GM18505 (cell line): ENCODE results near the gene ARNT2.

ENCODE experiments used
- ATAC-seq: cut with Tn5 transposase; IDR thresholded peaks from one replicate; pipeline ENCODE4 v1.9.1; 2021; ENCODE audit not compliant: unreplicated experiment
- POLR2A ChIP-seq: IDR thresholded peaks from 4 replicates; pipeline ENCODE4 v1.6.1; 2011; ENCODE audit warnings: borderline replicate concordance; ENCODE audit not compliant: insufficient read depth, insufficient read length; ENCODE audit errors: extremely low read depth

The ARNT2 gene

GRCh38 chr15:80489030-80489594, 84.9 kb downstream of the ARNT2 start:
- ATAC-seq, result no peak
- no peak for TF ChIP-seq POLR2A

- no peak for ATAC-seq
- TF ChIP-seq POLR2A, result no peak
Observed at GRCh38 chr15:80490431-80490990, 86.3 kb downstream of the ARNT2 start.

DNA sequence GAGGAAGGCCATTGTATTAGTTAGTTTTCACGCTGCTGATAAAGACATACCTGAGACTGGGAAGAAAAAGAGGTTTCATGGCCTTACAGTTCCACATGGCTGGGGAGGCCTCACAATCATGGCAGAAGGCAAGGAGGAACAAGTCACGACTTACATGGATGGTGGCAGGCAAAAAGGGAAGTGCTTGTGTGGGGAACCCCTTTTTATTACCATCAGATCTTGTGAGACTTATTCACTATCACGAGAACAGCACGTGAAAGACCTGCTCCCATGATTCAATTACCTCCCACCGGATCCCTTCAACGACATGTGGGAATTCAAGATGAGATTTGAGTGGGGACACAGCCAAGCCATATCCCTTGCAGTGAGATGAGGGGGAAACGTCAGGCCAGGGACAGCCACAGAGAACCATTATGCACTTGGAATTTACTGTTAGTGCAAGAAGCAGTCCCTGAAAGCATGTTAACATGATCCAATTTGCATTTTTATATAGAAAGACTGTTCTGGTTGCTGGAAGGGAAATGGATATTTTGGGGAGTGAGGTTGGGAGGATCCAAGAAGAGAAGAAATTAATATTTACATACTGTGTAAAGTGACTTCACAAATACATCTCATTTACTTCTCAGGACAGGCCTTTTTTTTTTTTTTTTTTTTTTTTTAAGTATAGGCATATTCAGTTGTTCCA, 87.1 kb downstream of the ARNT2 start:
- TF ChIP-seq POLR2A, result no peak
- no peak for ATAC-seq

GRCh38 chr15:80492409-80492808, 88.2 kb downstream of the ARNT2 start:
- ATAC-seq, result no peak
- TF ChIP-seq POLR2A, result no peak

DNA sequence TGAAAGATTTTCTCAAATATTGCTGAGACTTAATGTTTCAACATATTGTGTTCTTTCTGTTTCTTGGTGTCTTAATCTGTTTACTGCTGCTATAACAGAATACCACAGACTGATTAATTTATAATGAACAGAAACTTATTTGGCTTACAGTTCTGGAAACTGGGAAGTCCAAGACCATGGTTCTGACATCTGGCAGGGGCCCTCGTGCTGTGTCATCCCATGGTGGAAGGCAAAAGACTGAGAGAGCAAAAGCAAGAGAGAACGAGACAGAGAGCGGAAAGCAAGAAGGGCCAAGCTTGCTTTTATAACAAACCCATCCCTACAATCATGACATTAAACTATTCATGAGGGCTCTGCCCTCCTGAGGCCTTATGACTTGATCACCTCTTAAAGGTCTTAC, 88.7 kb downstream of the ARNT2 start:
- ATAC-seq, result no peak
- TF ChIP-seq POLR2A, result no peak

GRCh38 chr15:80494351-80494751, 90.2 kb downstream of the ARNT2 start:
- no peak for ATAC-seq
- TF ChIP-seq POLR2A, result no peak

DNA sequence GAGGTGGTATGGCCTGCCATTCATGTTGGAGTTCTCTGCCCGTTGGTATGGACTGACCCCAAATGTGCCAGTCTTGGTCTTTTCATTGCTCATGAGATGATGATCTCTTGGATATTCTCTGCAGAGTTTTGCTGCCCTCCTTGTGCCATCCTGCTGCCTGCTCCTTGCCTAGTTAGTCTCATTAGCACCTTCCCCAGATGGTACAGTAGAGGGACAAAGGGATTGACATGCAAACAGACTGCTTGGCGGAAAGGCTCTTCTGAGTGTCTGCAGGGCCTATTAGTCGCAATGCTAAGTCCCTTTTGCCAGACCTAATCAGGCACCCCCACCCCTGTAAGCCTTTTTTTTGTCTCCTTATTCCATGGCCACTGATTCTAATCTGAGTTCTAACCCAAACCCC, 90.6 kb downstream of the ARNT2 start:
- no peak for ATAC-seq

DNA sequence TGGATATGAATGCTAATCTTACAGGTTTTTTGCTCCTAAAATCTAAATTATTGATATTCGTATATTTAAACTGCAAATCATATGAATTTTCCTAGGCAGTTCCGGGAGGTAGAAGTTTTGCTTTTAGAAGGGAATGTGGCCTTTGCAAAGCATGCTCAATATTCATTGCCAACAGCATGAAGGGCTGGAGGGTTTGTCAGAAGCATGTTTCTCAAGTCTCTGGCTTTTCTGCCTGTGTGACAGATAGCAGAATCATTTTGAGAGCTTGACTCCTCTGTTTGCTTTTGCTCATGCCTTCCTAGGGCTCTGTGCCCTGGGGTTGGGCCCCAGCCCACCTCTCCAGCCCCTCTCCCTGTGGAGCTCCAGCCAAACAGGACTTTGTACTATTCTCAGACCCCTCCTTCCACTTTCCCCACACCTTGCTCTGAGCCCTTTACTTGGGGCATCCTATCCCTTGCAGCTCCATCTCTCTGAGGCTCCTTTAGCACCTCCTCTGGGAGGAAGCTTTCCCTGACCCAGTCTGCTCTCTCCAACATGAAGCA, 91.3 kb downstream of the ARNT2 start:
- no peak for ATAC-seq
- TF ChIP-seq POLR2A, result no peak

More for the DNA sequence above, 90.6 kb downstream of the ARNT2 start:
- TF ChIP-seq POLR2A, result no peak

- no peak for TF ChIP-seq POLR2A
- no peak for ATAC-seq
Observed at GRCh38 chr15:80496096-80496495, 91.9 kb downstream of the ARNT2 start.

- TF ChIP-seq POLR2A, result no peak
- ATAC-seq, result no peak
Observed at GRCh38 chr15:80497221-80497620, 93.0 kb downstream of the ARNT2 start.

GRCh38 chr15:80498652-80499051, 94.5 kb downstream of the ARNT2 start:
- no peak for ATAC-seq
- no peak for TF ChIP-seq POLR2A

- TF ChIP-seq POLR2A, result no peak
- ATAC-seq, result no peak
Observed at GRCh38 chr15:80500021-80500420, 95.8 kb downstream of the ARNT2 start.

- TF ChIP-seq POLR2A, result no peak
- no peak for ATAC-seq
Observed at GRCh38 chr15:80501476-80501875, 97.3 kb downstream of the ARNT2 start.

DNA sequence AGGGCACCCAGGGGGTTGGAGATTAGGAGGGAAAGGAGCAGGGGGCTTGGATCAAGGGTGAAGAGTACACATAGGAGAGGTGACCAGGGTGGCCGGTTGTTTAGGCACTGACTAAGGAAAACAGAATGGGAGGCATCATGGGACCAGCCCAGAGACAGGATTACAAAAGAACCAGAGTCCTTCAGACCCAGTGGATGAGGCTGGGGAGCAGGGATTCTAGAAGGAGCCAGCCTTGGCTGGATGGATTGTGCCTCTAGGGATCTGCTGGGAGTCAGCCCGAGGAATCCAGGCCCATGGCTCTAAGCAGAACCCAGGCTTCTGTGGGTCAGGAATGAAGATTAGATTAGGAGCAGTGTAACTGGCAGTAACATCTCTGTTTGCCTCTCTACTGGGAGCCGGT, 98.6 kb downstream of the ARNT2 start:
- ATAC-seq, result no peak
- TF ChIP-seq POLR2A, result no peak
